ENCODE data around the gene PRKD3. TPM values are rescaled to one million over a fixed set of nuclear protein-coding genes. Genes with fewer than 3 reads are reported as not detected.
"Not testable (repeated sequence)": the region's sequence is repeated elsewhere in the genome, so short reads cannot be mapped to it uniquely, and the experiment has no call there.

PRKD3 gene
- total RNA-seq, 1 donor from 2014 or later: 29.9 TPM

DNA sequence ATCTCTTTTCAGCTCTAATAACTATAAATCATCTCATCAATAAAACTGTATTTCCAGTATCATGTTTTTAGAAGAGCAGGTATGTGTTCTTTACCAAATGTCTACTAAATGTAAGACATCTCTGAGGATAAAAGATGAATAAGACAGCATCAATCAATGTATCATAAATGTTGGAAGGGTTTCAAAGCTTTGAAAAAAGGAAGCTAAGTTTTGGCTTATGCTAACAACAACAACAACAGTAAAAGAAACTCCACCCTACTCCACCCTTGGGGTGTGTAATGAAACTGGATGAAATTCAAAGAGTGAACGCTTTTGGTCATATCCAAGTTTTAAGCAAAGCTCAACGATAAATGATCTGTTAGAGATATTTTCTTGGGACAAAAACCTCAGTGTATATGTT lies 17.1 kb downstream of the PRKD3 start:
- DNase-seq: no peak

- DNase-seq: no peak
Observed at GRCh38 chr2:37306024-37306423, 18.6 kb downstream of the PRKD3 start.

DNA sequence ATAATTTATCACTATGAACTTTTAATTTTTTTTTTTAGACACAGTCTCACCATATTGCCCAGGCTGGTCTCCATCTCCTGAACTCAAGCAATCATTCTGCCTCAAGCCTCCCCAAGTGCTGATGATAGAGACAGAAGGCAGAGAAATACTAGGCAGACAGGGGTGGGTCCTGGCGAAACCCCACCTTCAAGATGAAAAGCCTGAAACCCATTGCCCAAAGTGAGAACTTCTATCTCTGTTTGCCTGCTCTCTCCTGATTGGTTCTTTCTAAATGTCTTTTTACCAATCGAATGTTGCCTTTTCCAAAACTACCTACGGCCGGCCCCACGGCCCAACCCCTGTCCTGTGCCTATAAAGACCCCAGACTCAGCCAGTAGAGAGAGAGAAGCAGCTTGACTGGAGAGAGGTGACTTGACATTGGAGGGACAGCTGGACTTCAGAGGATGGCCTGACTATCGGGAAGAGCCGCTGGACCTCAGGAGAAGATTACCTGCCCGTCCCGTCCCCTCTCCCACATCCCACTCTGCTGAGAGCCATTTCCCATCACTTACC lies 21.9 kb downstream of the PRKD3 start:
- DNase-seq: no peak

DNA sequence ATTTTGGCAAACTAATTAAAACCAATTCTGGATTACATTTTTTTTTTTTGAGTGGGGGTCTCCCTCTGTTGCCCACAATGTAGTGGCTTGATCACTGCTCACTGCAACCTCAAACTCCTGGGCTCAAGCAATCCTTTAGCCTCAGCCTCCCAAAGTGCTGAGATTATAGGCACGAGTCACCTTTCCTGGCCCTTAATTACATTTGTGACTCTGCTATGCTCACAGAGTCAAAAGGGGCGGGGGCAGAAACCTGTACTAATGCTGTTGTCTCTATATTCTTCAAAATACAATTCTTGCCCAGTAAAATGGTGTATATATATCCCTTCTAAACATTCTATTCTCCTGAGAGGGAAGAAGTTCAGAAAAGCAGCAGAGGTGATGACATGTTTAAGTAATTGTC lies 23.2 kb downstream of the PRKD3 start:
- no peak for DNase-seq

GRCh38 chr2:37300578-37300977 lies 24.1 kb downstream of the PRKD3 start:
- DNase-seq: no peak

DNA sequence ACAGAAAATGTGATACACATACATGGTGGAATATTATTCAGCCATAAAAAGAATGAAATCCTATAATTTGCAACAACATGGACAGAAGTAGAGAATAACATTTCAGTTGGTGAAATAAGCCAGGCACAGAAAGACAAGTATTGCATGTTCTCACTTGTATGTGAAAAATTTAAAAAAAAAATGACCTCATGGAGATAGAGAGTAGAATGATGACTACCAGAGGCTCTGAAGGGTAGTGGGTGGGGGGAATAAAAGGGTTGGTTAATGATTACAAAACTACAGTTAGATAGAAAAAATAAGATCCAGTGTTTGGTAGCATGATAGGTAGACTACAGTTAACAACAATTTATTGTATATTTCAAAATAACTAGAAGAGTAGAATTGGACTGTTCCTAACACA lies 24.5 kb downstream of the PRKD3 start:
- no peak for DNase-seq

DNA sequence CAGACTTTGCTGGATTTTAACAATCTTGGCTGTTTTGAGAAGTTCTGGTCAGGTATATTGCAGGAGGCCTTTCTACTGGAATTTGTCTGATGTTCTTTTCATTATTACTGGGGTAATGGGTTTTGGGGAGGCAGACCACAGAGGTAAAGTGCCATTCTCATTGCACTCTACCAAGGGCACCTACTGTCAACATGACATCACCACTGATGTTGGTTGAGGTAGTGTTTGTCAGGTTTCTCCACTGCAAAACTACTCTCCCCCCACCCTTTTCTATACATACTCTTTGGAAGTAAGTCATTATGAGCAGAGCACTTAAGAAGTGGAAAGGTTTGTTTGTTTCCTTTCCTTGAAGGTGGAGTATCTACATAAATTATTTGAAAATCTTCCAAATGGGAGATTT lies 27.0 kb downstream of the PRKD3 start:
- no peak for DNase-seq

- DNase-seq: no peak
Observed at GRCh38 chr2:37295469-37296073, 29.1 kb downstream of the PRKD3 start.

DNA sequence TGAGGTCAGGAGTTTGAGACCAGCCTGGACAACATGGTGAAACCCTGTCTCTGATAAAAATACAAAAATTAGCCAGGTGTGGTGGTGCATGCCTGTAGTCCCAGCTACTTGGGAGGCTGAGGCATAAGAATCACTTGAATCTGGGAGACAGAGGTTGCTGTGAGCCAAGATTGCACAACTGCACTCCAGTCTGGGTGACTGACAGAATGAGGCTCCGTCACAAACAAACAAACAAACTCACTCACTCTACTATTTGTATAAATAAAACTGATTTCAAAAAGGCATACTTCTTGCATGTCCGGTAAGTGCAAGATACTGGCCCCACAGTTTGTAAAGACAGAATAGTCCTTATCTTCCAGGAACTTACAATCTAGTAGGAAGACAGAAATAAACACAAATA lies 29.8 kb downstream of the PRKD3 start:
- not testable (repeated sequence) for DNase-seq

GRCh38 chr2:37291680-37292079 lies 33.0 kb downstream of the PRKD3 start:
- no peak for DNase-seq

DNA sequence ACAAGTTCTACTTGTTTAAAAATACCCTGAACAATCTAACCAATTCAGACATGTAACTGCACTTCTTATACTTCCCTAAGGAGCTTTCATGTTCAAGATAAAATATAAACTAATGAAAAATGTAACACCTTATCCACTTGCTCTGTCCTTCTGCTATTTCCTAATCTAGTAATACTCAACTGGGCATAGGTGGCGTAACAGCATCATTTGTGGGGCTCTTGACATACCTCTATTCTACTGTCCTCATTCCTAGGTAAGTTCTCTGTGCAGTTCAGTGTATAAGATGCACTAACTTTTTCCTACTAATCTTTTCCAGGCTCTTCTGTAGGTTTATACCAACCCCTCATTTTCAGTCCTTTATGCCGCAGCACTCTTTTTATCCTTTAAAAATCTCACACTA lies 36.7 kb downstream of the PRKD3 start:
- DNase-seq: no peak

DNA sequence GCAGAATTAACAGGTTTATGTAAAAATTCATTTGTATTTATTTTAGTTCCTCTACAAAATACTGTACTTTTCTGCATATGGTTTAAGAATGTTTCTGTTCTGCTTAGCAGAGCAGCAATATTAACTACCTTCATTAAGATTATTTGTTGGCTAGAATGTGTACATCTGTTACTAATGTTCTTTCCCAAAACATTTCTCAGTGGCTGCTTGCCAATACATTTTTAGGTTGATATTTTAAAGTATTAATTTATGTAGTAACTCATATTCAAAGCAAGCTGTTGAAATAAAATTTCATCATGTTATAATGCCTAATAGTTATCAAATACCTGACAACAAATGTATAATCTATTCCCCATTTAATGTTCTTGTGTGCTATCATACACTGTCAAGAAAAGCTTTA lies 40.3 kb downstream of the PRKD3 start:
- no peak for DNase-seq

- DNase-seq: no peak
Observed at GRCh38 chr2:37283207-37283606, 41.4 kb downstream of the PRKD3 start.

DNA sequence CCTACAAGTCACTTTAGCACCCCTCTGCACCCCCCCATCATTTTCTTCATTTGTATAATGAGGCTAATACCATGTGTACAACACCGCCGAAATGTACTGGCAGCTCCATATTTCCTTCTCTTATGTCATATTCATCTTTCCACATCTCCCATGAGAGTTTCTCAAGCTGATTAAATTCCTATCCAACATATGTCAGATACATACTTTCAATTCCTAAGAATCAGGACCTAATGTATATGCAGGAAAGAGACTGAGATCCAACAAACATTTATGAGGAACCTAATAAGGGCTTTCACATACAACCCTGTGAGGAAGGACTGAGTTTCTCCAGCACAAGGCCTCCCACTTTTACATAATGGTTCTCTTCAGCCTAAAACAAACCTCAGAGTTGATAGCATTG lies 41.9 kb downstream of the PRKD3 start:
- DNase-seq: no peak

GRCh38 chr2:37281916-37282315 lies 42.7 kb downstream of the PRKD3 start:
- DNase-seq: no peak

DNA sequence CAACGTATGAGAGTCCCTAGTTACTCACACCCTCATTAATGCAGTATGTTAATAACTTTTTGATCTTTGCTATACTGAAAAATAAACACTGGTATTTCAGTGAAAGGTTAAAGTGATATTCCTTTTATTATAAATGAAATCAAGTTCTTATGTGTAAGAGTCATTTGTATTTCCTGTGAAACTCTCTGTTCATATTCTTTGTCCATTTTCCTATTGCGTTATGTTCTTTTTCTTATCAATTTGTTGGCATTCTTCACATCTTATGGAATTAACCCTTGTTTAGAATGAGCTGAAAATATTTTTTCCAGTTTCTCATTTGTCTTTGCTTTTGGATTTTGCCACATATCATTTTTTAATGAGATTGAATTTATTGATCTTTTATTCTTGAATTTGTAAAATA lies 48.3 kb downstream of the PRKD3 start:
- no peak for DNase-seq

Small RNA genes within 50 kb of the gene (small RNA-seq; reads per million reads assigned to genes)
- gene RNU6-939P: not detected

Other genes with a start within 250 kb of the PRKD3 start
- 126 TPM for gene HEATR5B, start 240.5 kb downstream of the PRKD3 start, total RNA-seq
- 20.9 TPM for gene GPATCH11, start 240.3 kb downstream of the PRKD3 start, total RNA-seq
- gene EIF2AK2, start 167.9 kb downstream of the PRKD3 start, total RNA-seq: 48.7 TPM
- not detected for gene SULT6B1, start 136.2 kb downstream of the PRKD3 start, total RNA-seq
- gene CEBPZOS, start 128.3 kb downstream of the PRKD3 start, total RNA-seq: 24.5 TPM
- gene CEBPZ, start 93.2 kb downstream of the PRKD3 start, total RNA-seq: 65.0 TPM
- 36.2 TPM for gene NDUFAF7, start 93.2 kb downstream of the PRKD3 start, total RNA-seq
- gene QPCT, start 19.8 kb upstream of the PRKD3 start, total RNA-seq: 5.9 TPM